AG10803 (cell line): ENCODE measurements around the gene AUP1.
A peak's percentile ranks its signal among the peaks of the same experiment; 100 is the strongest.

ENCODE experiments used
- DNase-seq: peaks from one replicate; pipeline ENCODE4 v3.0.0; 2010; ENCODE audit warnings: low read depth
- H3K4me3 ChIP-seq: 2 replicates; pipeline ENCODE4 v1.5.1; 2011; ENCODE audit warnings: mild to moderate bottlenecking, low read length, control low read depth
- TF ChIP-seq, protein P1 (sequence below): conservative IDR thresholded peaks from 2 replicates; pipeline ENCODE4 v1.5.1; 2011; ENCODE audit warnings: mild to moderate bottlenecking, low read length, control low read depth, inconsistent platforms

AUP1 gene

DNA sequence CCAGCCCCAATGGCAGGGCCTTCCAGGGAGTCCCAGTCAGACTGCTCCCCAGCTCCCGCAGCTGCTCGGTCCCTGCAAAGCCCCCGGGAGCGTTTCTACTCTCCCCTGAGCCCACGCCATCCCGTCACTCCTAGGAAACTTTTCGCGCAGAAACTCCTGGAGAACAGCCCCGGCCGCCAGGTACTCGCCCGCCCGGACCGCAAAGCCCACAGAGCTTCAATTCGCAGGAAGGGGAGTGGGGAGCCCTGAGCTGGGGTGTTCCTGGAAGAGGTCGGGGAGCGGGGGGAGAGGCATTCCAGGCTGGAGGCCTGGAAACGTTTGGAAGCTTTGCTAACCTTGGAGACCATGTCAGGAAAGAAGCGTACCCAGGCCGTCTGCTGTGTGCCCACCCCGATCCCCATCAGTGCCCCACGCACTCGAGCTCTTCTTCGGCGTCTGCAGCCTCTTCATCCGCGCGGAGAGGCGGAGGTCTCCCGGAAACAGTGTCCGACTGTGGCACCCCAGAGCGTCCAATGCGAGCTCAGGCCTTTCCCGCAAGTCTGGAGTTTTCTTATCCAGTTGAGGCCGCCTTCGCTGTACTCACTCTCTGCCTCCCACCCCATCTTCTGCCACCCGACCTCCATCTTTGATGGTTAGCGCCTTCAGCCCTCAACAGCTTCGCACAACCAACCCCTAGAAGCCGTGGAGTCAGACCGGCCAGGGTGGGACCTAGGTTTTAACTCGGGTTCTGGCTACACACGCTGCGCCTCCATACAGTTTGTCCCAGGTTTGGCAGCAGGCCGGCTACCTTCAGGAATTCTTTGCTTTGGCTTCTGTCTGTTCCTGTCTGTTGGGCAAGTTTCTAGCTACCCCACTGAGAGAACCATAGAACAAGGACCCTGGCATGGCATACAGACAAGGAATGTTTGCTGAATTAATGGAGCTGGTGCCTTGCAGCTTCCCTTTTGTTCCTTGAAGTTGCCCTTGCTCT is 25.7 kb downstream of the AUP1 start:
- peak overlapping the region; percentile 78 for H3K4me3 ChIP-seq
- TF ChIP-seq, protein P1, sequence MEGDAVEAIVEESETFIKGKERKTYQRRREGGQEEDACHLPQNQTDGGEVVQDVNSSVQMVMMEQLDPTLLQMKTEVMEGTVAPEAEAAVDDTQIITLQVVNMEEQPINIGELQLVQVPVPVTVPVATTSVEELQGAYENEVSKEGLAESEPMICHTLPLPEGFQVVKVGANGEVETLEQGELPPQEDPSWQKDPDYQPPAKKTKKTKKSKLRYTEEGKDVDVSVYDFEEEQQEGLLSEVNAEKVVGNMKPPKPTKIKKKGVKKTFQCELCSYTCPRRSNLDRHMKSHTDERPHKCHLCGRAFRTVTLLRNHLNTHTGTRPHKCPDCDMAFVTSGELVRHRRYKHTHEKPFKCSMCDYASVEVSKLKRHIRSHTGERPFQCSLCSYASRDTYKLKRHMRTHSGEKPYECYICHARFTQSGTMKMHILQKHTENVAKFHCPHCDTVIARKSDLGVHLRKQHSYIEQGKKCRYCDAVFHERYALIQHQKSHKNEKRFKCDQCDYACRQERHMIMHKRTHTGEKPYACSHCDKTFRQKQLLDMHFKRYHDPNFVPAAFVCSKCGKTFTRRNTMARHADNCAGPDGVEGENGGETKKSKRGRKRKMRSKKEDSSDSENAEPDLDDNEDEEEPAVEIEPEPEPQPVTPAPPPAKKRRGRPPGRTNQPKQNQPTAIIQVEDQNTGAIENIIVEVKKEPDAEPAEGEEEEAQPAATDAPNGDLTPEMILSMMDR: no peak
- no peak for DNase-seq

DNA sequence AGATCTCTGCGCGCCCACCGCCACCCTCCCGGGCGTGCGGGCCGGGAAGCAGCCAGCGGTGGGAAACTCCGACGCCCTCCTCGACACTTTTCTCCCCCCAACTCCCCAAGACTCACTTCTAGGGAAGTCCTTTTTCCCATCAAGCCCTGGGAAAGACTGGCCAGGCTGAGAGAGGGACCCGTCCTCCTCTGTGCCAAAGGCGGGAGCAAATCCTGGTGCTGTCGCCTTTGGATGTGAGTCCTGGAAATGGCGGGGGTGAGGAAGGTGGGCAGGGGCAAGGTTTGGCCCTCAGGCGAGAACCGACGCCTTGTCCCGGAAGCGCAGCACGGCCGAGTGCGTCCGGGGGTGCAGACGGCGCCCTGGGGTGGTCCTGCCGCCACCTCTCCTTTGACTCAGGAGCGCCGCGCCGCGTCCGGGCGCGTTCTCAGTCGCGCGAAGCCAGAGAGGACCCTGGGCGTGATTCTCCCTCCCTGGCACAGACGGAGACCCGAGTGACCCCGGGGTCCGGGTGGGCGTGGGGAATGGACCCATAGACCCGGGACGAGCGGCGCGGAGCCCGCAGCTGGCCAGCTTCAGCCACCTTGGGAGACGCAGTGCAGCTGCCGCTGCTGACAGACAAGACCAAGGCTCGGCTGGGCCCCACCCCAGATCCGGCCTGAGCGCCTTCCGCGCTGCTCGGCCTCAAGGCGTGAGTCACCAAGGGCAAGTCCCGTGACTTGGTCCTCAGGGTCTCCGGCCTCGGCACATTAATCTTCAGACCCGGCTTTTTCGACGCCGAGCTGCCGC is 26.6 kb downstream of the AUP1 start:
- H3K4me3 ChIP-seq: peak overlapping the region; percentile 78
- DNase-seq: peak; percentile 83
- TF ChIP-seq, protein P1: peak; percentile 35; the same call in 1 of the 2 replicates

DNA sequence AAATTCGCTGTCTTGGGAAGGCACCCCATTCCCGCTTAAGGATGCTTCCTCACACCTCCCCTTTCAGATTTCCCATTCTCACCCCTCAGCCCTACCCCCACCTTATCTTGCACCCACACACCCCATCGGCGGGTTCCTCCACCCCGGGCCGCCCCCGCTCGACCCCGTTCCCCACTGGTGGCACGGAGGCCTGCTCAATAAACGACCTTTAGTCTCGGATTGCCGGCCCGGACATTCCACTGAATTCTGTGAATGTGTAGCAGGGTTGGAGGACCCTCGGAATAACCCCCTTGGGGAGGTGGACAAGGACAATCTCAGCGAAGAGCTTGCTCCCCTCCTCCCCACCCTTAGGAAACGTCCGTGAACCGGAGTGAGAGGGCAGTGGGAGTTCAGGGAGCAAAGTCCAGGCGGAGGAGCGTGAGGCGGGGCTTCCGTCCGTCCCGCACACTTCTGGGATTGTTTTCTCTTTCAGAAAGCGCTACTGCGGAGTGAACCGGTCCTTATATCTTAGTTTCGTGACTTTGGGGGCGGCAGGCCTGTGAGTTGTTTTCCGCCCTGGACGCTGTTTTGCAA is 27.3 kb downstream of the AUP1 start:
- H3K4me3 ChIP-seq: peak overlapping the region; percentile 78
- no peak for DNase-seq
- TF ChIP-seq, protein P1: no peak

DNA sequence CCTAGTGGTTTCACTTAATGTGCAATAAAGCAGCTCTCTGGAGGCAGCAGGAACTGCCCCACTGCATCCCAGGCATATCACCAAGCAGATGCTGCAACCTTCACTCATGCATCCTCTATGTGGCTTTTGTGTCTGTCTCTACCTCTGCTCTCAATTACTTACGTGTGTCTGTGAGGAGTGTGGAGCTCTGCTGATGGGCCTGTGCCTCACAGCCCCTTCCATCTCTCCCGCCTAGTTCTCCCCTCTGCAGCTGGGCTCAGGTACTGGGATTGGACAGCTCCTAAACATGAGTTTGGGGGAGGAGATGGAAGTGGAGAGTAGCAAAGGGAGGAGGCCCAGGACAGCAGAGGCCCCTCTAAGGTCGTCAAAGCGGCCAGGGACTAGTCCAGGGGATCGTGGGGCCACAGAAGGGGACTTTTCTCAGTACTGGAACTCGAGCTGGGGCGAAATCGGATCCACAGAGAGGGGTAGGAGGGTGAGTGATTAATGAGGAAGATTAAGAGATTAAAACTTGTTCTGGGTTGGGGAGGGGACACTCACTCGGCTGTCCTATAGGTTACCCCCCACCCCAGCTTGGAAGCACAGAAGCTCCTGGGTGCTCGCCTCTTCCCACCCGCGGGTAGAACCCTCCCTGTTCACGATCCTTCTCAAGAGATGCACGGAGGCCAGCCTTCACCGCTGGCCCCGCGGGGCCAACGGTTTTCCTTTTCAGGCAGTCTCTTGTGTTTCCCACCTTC is 28.0 kb downstream of the AUP1 start:
- TF ChIP-seq, protein P1: no peak
- no peak for DNase-seq
- peak overlapping the region; percentile 78 for H3K4me3 ChIP-seq

DNA sequence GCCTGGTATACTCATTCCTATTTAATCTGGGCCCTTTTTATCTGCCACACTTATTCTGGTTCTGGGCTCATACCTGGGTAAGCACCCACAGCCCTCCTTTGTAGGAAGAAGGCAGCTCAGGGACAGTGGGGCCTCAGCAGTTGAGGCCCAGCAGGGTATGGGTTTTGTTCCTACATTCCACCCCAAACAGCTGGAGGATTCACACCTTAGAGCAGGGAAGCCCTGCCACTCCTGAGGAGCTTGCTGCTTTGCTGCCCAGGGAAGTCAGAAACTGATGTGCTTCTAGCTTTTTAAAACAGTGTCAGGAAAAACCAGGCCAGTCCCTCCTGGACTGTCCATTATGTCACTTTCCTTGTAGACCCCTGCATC is 28.9 kb downstream of the AUP1 start:
- no peak overlapping the region for H3K4me3 ChIP-seq
- DNase-seq: no peak
- TF ChIP-seq, protein P1: no peak

DNA sequence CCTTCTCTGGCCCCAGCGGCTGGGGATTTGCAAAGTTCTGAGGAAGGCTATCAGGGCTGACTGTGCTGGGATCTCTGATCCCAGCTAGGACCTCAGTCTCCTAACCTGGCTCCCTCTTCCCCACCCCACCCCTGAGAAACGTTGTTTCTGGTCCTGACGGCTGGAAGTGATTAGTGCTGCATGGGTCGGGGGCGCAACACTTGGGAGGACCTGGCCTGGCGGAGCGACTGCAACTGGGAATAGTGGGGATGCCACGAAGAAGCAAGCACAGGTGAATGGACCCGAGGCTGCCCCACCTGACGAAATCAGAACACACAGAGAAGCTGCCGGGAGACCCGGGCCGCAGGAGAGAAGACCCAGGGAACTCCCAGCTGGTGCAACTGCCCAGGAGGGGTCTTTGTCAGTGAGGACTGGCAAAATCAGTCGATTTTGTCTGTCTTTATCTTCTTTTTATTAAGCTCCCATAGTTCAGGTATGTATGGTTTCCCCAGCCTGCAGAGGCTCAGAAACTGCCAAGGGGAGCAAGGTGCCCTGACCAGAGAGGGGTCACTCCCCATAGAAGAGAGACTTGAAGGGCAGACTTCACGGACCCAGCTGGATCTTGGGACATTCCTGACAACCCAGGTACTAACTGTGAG is 29.4 kb downstream of the AUP1 start:
- no peak for DNase-seq
- TF ChIP-seq, protein P1: no peak
- H3K4me3 ChIP-seq: peak overlapping the region; percentile 22; the same call in 1 of the 2 replicates
